DMS53 (cell line): ENCODE results near the gene AIFM1.
"Not testable (repeated sequence)": the region's sequence is repeated elsewhere in the genome, so short reads cannot be mapped to it uniquely, and the experiment has no call there.

Source experiments
- DNase-seq: peaks from one replicate; lab custom pipeline; 2025; lab: John Stamatoyannopoulos, UW

The AIFM1 gene

GRCh38 chrX:130118441-130119311, 47.0 kb downstream of the AIFM1 start:
- DNase-seq = peak; percentile 58

DNA sequence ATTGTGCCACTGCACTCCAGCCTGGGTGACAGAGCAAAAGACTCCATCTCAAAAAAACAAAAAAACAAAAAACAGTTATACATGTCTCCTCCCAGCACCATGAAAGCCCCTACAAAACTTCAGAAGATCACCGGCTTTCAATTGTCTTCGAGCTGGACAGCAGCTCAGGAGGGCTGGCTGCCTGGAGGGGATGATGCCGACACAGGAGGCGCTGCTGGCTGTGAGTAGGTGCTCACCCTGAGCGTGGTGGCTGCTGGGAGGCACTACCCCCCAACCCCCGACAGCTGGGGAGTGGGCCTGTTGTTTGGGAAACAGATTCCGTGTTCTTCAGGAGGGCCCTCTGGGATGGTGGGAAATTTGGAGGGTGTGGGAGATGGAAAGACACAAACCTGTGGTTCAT, 48.5 kb downstream of the AIFM1 start:
- DNase-seq = no peak

DNA sequence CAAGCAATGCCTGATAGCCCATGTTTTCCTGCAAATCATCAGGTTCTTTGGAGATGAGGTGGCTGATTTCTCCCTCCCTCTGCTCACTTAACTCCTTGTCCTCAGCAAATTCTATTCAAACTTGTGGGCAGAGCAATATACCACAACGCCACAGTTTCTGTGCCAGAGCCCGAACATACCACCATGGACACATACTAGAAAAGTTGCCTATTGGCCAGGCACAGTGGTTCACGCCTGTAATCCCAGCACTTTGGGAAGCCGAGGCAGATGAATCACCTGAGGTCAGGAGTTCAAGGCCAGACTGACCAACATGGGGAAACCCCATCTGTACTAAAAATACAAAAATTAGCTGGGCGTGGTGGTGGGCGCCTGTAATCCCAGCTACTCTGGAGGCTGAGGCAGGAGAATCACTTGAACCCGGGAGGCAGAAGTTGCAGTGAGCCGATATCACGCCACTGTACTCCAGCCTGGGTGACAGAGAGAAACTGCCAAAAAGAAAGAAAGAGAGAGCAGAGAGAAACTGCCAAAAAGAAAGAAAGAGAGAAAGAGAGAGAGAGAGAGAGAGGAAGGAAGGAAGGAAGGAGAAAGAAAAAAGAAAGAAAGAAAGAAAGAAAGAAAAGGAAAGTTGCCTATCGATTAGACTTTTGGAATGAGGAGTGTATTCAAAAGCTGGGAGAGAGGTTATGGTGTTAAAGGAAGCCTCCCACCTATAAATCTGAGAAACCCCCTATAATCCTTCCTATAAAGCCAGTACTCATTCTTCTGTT, 50.3 kb downstream of the AIFM1 start:
- DNase-seq = not testable (repeated sequence)

- peak; percentile 52 for DNase-seq
Observed at GRCh38 chrX:130114141-130114588, 51.5 kb downstream of the AIFM1 start.

DNA sequence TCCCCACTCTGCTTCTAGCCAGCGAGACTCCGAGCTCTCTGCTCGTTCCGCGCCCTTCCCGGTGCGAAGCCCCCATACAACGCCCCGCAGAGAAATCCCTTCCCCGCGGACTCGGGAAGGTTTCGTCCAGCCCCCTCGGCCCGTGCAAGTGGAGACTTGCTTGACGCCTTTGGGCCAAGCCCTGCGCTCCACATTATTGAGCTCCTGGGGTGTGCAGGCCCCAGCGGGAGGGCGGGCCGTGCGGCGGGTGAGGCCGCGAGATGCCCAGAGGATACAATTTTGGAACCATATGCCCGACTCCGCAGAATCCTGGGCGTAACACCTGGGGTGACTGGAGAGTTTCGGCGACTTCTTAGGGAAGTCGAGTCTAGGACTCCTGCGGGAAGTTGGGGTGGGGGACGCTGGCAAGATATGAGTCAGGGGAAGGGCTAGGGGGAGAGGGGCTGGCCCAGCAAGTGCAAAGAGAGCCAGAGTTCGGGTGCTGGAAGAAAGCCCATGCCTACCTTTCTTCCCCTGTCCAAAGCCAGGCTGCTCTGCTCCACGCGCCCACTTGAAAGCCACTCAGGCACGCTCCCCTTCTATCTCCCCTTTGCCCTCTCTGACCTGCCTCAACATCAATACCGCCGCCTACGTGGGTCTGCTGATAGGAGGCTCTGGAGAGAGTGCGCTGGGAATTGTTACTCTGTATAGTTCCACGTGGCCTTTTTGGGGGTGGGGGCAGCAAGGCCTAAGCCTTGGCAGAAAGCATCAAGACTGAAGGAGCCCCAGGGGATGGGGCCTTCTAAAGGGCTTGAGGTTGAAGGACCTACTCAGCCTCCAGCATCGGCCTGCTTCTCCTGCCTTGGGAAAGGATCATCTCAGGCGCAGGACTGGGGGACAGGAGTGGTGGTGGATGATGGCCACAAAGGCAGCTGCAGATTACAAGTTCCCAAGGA, 54.2 kb downstream of the AIFM1 start:
- DNase-seq = peak; percentile 64

DNA sequence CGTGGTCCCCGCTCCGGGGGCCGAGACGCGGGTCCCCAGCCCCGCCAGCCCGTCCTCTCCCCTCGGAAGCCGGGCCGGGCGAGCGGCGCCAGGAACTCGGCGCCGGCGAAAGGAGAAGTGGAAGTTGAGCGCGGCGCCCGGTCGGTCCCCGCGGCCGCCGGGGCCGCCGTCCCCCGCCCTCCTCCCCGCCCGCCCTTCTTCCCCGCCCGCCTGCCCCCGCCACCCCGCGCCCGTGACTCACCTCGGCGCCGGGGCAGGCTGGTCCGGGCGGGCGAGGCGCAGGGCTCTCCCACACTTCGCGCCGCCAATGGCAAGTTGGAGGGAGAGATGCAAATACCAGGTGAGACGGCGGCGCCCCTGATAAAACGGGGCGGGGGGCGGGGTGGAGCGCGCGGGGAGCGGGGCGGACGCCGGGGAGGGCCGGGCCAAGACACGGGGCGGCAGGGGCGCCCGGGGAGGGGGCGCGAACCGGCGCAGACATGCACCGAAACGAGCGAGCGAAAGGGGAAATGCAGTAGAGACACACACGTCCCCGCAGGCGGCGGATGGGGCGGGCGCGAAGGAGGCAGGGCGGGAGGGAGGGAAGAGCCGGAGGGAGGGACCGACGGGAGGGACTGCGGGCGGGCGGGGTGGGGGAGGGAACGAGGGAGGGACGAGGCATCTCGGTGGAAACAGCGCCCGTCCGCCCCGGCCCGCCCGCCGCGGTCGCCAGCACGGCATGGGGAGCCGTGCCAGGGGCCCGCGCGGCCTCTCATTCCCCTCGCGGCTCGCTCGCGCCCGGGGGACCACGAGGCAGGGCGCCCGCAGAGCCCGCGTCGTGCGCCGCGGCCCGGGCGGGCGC, 55.0 kb downstream of the AIFM1 start, which contains the start of gene ELF4:
Gene ELF4 (minus strand): TSS at position 119 of the 841 bp plus-strand sequence. CDS start 29,167 bp downstream, outside the sequence.
- peak; percentile 83 for DNase-seq

DNA sequence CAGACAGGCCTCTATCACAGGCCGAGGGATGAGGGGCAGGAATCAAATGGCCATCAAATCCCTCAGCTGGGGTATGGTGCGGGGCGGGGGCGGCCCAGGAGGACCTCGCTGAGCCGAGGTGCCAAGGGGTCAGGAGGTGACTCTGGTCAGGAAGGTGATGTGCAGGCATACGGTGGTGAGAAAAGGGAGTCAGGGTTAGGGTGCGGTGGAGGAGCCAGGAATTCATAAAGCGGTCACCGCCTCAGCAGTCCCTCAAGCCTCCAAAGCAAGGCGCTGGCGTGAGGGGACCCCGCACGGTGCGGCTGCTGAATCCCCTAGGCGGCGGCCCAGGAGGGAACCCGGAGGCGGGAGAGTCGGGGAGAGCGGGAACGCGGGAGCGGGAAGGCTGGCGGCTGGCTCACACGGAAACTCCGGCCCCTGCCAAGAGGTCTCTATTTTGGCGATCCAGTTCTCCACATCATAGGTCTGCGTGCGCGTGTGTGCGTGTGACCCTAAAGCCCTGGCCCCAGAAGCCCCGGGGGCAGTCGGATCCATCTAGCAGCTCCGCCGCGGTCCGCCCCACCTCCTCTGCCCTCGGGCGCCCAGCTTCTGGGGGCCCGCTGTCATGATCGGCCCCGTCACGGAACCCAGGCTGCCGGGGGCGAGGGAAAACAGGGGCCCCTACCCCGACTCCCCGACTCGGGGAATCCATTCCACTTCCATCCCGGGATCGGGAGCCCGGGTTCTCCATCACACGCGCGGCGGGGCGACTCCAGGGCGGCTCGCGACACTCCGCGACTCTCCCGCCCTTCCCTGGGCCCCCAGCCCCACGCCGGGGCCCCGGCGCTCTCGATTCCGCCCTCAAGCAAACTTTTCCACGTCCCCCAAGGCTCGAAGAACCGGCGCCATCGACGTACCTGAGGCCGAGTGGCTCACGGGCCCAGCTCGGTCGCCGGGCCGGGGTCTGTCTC, 55.9 kb downstream of the AIFM1 start:
- peak; percentile 57 for DNase-seq

GRCh38 chrX:130108647-130109428, 56.8 kb downstream of the AIFM1 start:
- DNase-seq = peak; percentile 53

DNA sequence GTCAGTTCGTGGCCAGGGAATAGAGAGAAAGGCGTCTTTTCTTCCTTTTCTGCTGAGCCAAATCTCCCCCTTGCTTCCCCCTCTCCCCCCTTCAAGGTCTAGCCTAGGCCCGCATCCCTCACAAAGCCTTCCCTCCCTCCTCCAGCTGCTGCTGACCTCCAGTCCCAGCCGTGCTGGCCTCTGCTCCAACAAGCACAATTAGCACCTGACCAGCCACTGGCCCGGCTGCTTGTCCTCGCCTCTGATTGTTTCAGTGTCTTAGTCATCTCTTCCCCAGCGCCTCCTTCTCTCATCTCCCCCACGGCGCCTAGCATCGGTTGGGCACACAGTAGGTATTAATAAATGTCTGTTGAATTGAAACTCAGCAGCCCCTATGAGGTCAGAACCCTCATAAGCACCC, 59.6 kb downstream of the AIFM1 start:
- DNase-seq = no peak

DNA sequence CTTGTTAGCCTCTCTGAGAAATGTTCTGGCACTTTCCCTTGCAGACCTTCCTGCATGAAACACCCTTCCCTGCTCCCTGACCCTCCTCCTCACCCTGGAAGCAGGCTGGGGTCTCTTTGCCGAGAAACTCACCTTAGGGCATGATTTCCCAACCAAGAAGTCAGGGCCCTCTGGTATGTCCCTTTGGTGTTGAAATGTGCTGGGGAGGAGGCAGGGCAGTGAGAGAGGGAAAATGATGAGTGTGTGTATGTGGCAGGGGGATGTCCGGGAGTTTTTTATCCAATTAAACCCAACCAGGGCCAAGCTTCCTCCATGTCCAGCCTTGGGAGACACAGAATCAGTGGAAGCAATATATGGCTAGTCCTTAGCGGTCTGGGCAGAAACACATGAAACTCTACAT, 60.4 kb downstream of the AIFM1 start:
- no peak for DNase-seq

DNA sequence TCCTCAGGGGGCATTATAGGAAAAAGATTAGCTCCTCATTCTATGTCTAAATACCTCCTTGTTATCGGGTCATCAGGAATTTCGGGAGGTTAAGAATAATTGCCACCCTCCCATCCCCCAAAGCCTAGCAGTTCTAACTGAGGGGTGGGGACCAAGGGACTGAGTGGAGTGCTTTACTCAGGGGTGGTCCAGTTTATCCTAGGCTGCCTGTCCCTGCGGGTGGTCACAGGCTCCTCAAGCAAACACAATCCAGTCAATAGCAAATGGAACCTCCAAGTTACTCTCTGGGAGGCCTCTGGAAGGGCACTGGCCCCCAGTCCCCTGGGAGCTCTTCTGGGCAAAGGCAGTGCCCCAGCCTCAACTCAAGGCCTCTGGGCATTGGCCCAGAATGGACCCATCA, 62.0 kb downstream of the AIFM1 start:
- no peak for DNase-seq

GRCh38 chrX:130100180-130100579, 65.5 kb downstream of the AIFM1 start:
- DNase-seq = no peak

- DNase-seq = no peak
Observed at GRCh38 chrX:130098210-130098552, 67.5 kb downstream of the AIFM1 start.

DNA sequence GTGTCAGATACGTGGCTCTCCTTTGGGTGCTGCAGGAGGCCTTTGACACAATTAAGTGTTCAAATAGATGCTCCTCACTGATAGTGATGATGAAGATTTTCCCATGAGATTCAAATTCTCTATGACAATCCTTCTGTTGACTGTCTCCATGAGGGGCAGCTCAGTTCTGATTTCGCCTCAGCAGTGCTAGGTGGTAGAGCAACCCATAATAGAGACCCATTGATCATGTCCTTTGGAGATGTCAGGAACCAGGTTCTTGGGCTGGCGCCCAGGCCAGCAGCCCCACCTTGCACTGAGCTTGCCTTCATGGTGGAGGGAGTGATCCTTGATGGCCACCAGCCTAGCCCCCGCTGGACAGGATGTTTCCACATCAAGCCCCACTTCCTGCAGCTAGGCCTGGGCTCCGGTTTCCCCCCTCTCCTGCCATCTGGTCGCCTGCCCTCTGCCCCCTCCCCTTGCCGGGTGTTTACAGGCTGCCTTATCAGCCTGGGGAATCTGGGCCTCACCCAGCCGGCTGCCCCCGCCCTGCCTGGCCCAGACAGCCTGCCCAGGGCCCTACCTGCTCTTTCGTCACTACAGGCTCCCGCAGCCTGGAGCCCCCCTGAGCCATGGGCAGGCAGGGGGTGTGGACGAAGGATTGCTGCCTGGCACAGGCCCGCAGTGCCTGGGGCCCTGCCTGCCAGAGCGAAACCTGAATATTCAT, 68.0 kb downstream of the AIFM1 start:
- DNase-seq = no peak

DNA sequence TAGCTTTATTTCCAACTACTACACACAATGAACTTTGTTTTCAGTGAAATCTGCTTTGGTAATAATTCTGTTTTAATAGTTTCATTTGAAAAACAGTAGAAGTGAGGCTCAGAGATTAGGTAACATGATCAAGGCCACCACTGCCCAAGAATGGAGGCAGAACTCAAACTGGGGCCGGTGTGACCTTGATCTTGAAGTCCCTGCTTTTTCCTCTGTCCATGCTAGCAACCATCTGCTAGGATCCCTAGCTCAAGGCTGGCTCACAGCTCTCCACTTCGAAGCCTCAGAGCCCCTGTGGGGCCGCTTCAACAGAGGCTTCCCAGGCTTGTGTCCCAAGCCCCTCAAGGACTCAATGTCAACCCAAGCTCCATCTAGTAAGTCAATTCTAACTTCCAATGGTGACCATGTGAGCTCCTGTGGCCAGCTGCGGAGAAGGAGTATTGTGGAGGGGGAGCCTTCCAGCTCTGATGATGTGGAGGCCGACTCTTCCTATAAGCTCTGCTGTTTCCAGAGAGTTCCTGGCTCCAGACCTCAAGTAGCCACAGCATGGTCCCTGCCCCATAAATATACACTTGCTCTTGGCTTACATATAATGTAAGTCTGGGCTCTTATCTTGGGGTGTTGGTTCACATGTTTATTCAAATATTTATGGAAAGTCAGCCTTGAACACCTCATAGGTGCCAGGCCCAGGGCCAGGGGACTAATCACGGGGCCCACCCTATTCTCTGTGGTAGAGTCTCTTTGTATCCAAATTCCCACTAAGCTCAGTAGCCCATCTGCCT, 70.2 kb downstream of the AIFM1 start:
- DNase-seq = no peak

DNA sequence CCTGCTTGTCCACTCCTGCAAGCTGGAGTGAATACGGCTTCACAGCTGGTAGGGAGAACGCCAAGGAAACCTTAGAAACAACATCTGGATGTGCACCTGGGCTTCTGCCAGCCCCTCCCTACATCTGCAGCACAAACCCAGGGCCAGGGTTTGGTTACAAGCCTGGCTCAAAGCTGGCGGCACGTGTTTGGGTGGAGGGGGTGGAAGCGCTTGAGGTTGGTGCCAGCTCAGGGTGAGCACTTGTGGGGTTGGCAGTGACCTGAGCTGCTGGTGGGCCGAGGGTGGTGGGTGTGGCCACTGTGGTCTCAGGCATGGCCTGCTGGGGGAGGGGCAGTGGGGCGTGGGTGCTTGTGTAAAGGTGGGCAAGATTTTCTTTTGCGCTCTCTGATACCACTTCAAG, 70.9 kb downstream of the AIFM1 start:
- DNase-seq = no peak

DNA sequence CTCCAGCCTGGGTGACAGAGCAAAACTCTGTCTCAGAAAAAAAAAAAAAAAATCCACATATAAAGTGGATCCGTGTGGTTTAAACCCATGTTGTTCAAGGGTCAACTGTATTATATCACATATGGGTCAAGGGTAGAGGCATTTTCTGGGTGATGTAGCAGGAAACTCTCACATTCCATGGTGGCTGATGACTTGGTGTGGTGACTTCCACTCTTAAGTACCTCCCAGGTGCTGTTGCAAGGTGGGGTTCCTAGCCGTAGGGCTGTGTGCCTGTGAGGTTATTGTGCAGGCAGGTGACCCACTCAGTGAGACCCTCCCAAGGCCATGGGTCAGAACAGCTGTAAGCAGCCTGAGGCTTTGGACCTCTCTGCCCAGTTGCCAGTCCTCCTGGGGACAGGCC, 72.4 kb downstream of the AIFM1 start:
- DNase-seq = no peak
